PFSK-1 (cell line): Measurements from ENCODE around the gene TAGLN2.

Experiments used
- FOXP2 ChIP-seq: optimal IDR thresholded peaks from 2 replicates; pipeline ENCODE3; 2011; ENCODE audit warnings: borderline replicate concordance, control low read depth, inconsistent platforms; ENCODE audit not compliant: insufficient read depth; ENCODE audit errors: extremely low read length, extremely low read depth
- POLR2AphosphoS5 ChIP-seq: IDR thresholded peaks from 2 replicates; pipeline ENCODE4 v1.6.1; 2012; ENCODE audit warnings: low read depth, mild to moderate bottlenecking, control low read depth, low read length, moderate library complexity
- SIN3A ChIP-seq: IDR thresholded peaks from 2 replicates; pipeline ENCODE4 v1.6.1; 2012; ENCODE audit warnings: mild to moderate bottlenecking, low read length, moderate library complexity, borderline replicate concordance; ENCODE audit not compliant: insufficient read depth
- TAF1 ChIP-seq: IDR thresholded peaks from 2 replicates; pipeline ENCODE4 v1.6.1; 2012; ENCODE audit warnings: low read length, control low read depth, borderline replicate concordance; ENCODE audit not compliant: insufficient read depth
- TF ChIP-seq, protein P1 (sequence below), 2 experiments: IDR thresholded peaks; 2 replicates each; pipeline versions ENCODE4 v1.6.1 to v1.8.0; 2011 to 2012; ENCODE audit warnings: low read depth in 2 of 2, low read length in 2 of 2, control low read depth in 1 of 2, inconsistent platforms in 1 of 2, mild to moderate bottlenecking in 1 of 2, moderate library complexity in 1 of 2; ENCODE audit not compliant: insufficient read depth in 1 of 2

DNA sequence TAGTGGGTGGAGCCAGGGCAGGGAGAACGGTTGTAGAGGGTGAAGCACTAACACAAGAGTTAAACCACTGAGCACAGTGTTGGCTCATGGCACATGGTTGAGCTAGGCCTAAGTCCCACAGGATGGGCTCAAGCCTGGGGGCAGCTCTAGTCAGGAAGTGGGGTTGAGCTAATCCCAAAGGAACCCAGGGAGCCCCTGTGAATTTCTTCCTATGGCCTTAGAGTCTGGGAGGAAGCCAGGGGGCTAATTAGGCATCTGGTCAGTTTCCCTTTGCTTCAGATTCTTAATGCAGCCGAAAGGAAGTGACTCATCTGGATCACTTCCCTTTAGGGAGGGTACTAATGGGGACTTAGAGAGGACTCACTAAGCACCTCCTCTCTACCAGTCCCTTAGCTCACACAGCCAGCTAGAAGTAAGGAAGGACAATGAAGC is 35.5 kb downstream of the TAGLN2 start:
- TF ChIP-seq POLR2AphosphoS5 (no peak), TAF1 (no peak), SIN3A (no peak), FOXP2 (no peak)
- TF ChIP-seq, protein P1, sequence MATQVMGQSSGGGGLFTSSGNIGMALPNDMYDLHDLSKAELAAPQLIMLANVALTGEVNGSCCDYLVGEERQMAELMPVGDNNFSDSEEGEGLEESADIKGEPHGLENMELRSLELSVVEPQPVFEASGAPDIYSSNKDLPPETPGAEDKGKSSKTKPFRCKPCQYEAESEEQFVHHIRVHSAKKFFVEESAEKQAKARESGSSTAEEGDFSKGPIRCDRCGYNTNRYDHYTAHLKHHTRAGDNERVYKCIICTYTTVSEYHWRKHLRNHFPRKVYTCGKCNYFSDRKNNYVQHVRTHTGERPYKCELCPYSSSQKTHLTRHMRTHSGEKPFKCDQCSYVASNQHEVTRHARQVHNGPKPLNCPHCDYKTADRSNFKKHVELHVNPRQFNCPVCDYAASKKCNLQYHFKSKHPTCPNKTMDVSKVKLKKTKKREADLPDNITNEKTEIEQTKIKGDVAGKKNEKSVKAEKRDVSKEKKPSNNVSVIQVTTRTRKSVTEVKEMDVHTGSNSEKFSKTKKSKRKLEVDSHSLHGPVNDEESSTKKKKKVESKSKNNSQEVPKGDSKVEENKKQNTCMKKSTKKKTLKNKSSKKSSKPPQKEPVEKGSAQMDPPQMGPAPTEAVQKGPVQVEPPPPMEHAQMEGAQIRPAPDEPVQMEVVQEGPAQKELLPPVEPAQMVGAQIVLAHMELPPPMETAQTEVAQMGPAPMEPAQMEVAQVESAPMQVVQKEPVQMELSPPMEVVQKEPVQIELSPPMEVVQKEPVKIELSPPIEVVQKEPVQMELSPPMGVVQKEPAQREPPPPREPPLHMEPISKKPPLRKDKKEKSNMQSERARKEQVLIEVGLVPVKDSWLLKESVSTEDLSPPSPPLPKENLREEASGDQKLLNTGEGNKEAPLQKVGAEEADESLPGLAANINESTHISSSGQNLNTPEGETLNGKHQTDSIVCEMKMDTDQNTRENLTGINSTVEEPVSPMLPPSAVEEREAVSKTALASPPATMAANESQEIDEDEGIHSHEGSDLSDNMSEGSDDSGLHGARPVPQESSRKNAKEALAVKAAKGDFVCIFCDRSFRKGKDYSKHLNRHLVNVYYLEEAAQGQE (IDR thresholded peaks at IDR 0.05; ENCODE audit: insufficient read depth in 1 of 2, low read depth in 2 of 2, low read length in 2 of 2): no peak
